IPS-18a (cell line): ENCODE measurements around the gene GTSE1.

Experiments used
- H3K27ac ChIP-seq: one replicate; pipeline ENCODE4 v1.5.1; 2013; ENCODE audit warnings: low read length
- H3K27me3 ChIP-seq: one replicate; pipeline ENCODE4 v1.6.1; 2013; ENCODE audit warnings: mild to moderate bottlenecking, low read length; ENCODE audit not compliant: control insufficient read depth, insufficient read depth
- H3K36me3 ChIP-seq: one replicate; pipeline ENCODE4 v1.6.1; 2013; ENCODE audit warnings: low read depth, low read length; ENCODE audit not compliant: control insufficient read depth
- H3K4me1 ChIP-seq: one replicate; pipeline ENCODE4 v1.6.1; 2013; ENCODE audit warnings: low read depth, low read length; ENCODE audit not compliant: control insufficient read depth
- H3K4me3 ChIP-seq: one replicate; pipeline ENCODE4 v1.5.1; 2013; ENCODE audit warnings: low read length
- H3K9ac ChIP-seq: one replicate; pipeline ENCODE4 v1.6.1; 2013; ENCODE audit warnings: mild to moderate bottlenecking, low read length, moderate library complexity
- H3K9me3 ChIP-seq: one replicate; pipeline ENCODE4 v1.6.1; 2013; ENCODE audit warnings: low read depth, low read length; ENCODE audit not compliant: control insufficient read depth

The GTSE1 gene

GRCh38 chr22:46296257-46297150 lies at the start of gene GTSE1:
GTSE1 (plus strand) TSS chr22:46296870; CDS start chr22:46297401, 531 bp downstream.
- H3K9me3 ChIP-seq: no peaks in the 10 kb centered on the region
- H3K36me3 ChIP-seq: peaks cover 26% of the 10 kb centered on the region
- H3K4me1 ChIP-seq: no peaks in the 10 kb centered on the region
- H3K27me3 ChIP-seq: no peaks in the 10 kb centered on the region
- peak within 1 kb of the TSS; percentile 11 for H3K27ac ChIP-seq
- peak within 1 kb of the TSS; percentile 93 for H3K4me3 ChIP-seq
- H3K9ac ChIP-seq: peak within 1 kb of the TSS; percentile 69

DNA sequence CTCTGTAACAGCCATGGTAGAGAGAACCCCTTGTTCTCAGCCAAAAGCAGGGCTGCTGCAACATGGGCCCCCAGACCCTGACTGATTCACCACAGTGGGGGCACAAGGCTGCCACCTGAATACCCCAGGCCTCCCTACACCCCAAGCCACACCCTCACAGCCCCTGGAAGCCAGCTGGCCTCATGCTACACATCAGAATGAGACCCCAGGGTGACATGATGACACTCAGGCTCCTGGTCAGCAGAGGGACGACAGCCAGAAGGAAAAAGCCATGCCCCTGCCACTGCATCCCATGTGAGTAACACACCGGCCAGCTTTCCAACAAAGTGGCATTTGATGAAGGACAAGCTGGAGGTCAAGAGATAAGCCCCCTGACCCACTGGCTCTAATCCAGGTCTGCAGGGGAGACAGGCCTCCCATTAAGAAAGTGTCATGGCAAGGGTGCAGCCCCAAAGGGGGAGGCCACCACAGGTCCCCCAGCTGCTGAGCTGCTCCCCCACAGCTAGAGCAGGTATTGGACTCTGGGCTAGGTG lies 49.2 kb upstream of the GTSE1 start:
- no peak overlapping the region for H3K9ac ChIP-seq
- no peaks in the 10 kb centered on the region for H3K36me3 ChIP-seq
- H3K4me1 ChIP-seq: peaks cover 4% of the 10 kb centered on the region

DNA sequence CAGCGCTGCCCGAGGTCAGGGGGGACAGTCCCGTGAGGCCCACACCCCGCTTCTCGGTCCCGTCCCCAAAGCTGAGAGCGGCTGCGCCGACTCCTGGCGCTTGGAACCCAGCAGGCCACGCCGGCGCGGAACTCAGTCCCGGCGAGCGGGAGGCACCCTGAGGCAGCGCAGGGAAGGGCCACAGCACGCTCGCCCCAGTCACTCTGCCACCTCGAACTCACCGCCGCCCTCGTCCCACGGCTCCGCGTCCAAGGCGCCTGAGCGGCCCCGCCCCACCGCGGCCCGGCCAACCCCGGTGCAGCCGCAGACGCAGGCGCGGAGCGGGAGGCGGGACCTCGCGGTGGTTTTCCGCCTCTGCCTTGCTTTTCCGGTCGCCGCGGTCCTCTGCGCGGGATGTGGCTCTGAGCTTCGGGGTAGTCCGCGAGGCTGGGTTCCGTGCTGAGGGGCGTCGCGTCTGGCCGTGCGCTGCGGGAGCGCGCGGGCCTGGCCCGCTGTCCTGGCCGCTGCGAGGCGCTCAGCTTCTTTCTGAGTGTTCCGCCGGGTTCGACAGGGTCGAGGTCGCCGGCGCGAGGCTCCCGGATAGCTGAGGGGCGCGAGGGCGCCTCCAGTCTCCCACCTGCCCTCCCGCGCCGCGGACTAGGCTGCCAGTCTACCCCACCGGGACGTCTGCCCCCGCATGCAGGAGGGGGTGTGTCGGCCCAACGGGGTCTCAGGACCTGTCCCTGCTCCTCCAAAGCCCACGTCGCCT lies 46.5 kb upstream of the GTSE1 start, which contains the start of gene CDPF1:
Gene CDPF1, minus strand, starts transcription at position 259 of the 748 bp plus-strand sequence. CDS start 2,009 bp downstream, outside the sequence.
- Histone ChIP-seq H3K36me3 (no peaks in the 10 kb centered on the region), H3K4me1 (peaks cover 4% of the 10 kb centered on the region), H3K9ac (peak within 1 kb of the TSS; percentile 50), H3K27ac (no peak within 1 kb of the TSS), H3K4me3 (peak within 1 kb of the TSS; percentile 69), H3K27me3 (peaks cover 14% of the 10 kb centered on the region), H3K9me3 (no peaks in the 10 kb centered on the region)

More for the DNA sequence above, 49.2 kb upstream of the GTSE1 start:
- Histone ChIP-seq H3K27me3 (peaks cover 14% of the 10 kb centered on the region), H3K4me3 (no peak overlapping the region), H3K9me3 (no peaks in the 10 kb centered on the region), H3K27ac (no peak overlapping the region)

DNA sequence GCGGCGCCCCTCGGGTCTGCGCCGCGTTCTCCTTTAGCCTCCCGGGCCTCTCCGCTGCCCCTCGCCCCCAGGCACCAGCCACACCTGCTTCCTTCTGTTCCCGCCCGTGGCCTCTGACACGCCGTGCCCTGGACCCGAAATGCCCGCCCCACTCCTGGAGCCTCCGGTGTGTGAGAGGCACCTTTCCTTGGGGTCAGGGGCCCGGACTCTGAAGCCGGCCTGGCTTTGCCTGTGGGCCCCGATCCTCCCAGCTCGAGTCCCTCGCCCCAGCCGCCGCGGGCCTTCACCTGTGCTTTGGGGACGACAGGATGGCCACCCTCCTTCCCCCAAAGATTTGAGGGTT lies 45.9 kb upstream of the GTSE1 start:
- Histone ChIP-seq H3K9me3 (no peaks in the 10 kb centered on the region), H3K9ac (peak overlapping the region; percentile 50), H3K27ac (no peak overlapping the region), H3K4me3 (peak overlapping the region; percentile 69), H3K27me3 (peaks cover 14% of the 10 kb centered on the region), H3K4me1 (peaks cover 4% of the 10 kb centered on the region), H3K36me3 (no peaks in the 10 kb centered on the region)

GRCh38 chr22:46251266-46251665 lies 45.4 kb upstream of the GTSE1 start:
- H3K27ac ChIP-seq: no peak overlapping the region
- H3K4me3 ChIP-seq: peak overlapping the region; percentile 69
- H3K4me1 ChIP-seq: peaks cover 4% of the 10 kb centered on the region
- peaks cover 14% of the 10 kb centered on the region for H3K27me3 ChIP-seq
- no peaks in the 10 kb centered on the region for H3K36me3 ChIP-seq
- H3K9me3 ChIP-seq: no peaks in the 10 kb centered on the region
- H3K9ac ChIP-seq: peak overlapping the region; percentile 50

DNA sequence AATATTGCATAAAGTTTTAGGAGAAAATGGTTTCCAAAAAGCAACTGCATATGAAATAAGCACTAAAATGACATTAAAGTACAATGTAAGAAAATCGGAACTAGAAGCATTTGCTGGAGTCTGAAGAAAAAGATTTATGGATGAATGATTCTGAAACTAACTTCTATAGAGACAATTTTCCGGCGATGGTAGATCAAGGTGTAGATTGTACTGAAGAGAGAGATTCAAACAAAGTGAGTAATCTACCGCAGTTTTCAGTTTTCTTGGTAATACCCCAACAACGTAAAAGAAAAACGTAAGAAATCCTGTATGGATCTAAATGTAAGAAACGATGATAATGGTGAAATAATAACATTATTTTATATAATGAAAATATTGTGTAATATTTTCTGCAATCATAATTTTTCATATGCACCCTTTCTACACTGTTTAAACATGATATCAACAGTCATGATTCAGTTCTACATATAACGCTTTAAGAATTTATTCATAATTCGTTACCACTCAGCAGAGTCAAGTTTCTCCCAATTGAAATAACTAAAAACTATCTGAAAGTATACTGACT lies 44.8 kb upstream of the GTSE1 start:
- Histone ChIP-seq H3K36me3 (no peaks in the 10 kb centered on the region), H3K4me1 (peaks cover 4% of the 10 kb centered on the region), H3K9ac (no peak overlapping the region), H3K9me3 (no peaks in the 10 kb centered on the region), H3K27me3 (peaks cover 14% of the 10 kb centered on the region), H3K4me3 (no peak overlapping the region), H3K27ac (no peak overlapping the region)

DNA sequence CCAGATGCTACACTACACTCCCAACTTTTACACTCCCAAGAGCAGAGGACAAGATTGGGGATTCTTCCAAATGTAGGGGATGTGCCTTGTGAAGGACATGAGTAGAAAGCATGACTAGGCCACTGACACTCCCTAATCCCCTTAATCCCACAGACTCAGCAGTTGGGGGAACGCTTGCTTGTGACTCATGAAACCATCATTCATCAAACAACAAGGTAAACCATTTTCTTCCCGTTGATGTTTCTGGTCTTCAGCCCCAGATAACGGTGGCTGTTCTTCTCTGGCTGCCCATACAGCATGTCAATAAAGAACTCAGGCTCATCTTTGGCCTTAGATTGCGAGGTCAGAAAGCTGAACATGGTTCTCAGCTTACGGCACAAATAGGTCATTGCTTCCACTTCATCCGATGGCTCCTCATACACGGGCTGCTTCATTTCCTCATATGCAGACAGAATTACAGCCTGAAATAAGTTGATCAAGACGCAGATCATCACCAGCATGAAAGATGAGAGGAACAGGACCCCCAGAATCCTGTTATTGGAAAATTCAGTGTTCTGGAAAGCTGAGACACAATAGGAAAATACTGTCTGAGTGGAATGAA lies 40.2 kb upstream of the GTSE1 start:
- no peaks in the 10 kb centered on the region for H3K4me1 ChIP-seq
- no peak overlapping the region for H3K27ac ChIP-seq
- no peaks in the 10 kb centered on the region for H3K36me3 ChIP-seq
- H3K9me3 ChIP-seq: no peaks in the 10 kb centered on the region
- no peak overlapping the region for H3K4me3 ChIP-seq
- no peak overlapping the region for H3K9ac ChIP-seq
- peaks cover 35% of the 10 kb centered on the region for H3K27me3 ChIP-seq

- no peak overlapping the region for H3K9ac ChIP-seq
- no peak overlapping the region for H3K4me3 ChIP-seq
- H3K9me3 ChIP-seq: no peaks in the 10 kb centered on the region
- peaks cover 56% of the 10 kb centered on the region for H3K27me3 ChIP-seq
- no peaks in the 10 kb centered on the region for H3K4me1 ChIP-seq
- no peaks in the 10 kb centered on the region for H3K36me3 ChIP-seq
- H3K27ac ChIP-seq: no peak overlapping the region
Measured at GRCh38 chr22:46259374-46259773, 37.3 kb upstream of the GTSE1 start.

DNA sequence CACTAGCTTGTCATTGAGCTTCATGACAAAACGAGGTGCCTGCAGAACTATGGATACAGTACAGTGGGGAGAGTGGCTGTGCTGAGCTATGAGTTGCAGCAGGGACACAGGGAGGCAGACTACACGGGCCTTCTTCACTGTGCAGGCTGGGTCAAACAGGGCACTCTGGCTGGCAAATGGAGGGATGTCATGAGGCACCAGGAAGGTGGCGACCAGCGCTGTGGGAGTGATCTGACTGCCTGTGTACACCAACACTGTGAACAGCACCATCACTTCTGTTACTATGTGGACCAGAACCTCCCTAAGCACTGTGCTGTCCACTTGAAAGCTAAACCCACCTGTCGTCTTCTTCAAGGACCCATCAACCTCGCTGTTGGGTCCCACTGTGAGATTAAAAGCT lies 36.6 kb upstream of the GTSE1 start:
- no peaks in the 10 kb centered on the region for H3K9me3 ChIP-seq
- no peak overlapping the region for H3K9ac ChIP-seq
- no peak overlapping the region for H3K4me3 ChIP-seq
- H3K27ac ChIP-seq: no peak overlapping the region
- H3K36me3 ChIP-seq: no peaks in the 10 kb centered on the region
- H3K4me1 ChIP-seq: no peaks in the 10 kb centered on the region
- H3K27me3 ChIP-seq: peaks cover 59% of the 10 kb centered on the region

GRCh38 chr22:46262449-46263215 lies 34.0 kb upstream of the GTSE1 start:
- Histone ChIP-seq H3K27me3 (peaks cover 73% of the 10 kb centered on the region), H3K4me3 (no peak overlapping the region)

More at GRCh38 chr22:46262449-46263215, 34.0 kb upstream of the GTSE1 start:
- H3K36me3 ChIP-seq: no peaks in the 10 kb centered on the region
- H3K9ac ChIP-seq: no peak overlapping the region
- H3K27ac ChIP-seq: no peak overlapping the region
- no peaks in the 10 kb centered on the region for H3K9me3 ChIP-seq
- H3K4me1 ChIP-seq: no peaks in the 10 kb centered on the region
